Body of pancreas (tissue), 4 donors: ENCODE data around the gene SLC25A10.
A peak's percentile ranks its signal among the peaks of the same experiment; 100 is the strongest.

Source experiments
- POLR2A ChIP-seq, 3 donors: fragments of 450-650 bp; IDR thresholded peaks; one replicate each; pipeline ENCODE4 v1.6.1; 2016; ENCODE audit warnings: antibody characterized with exemption in 3 of 3, mild to moderate bottlenecking in 2 of 3
- TF ChIP-seq, protein P1 (sequence below), 7 experiments: fragments of 450-650 bp in 4 of 7; fragments of 200-600 bp in 3 of 7; sonication (generic) in 3 of 7; IDR thresholded peaks; one replicate each; pipeline ENCODE4 v1.5.1; 2016 to 2019; ENCODE audit warnings: antibody characterized with exemption in 7 of 7

DNA sequence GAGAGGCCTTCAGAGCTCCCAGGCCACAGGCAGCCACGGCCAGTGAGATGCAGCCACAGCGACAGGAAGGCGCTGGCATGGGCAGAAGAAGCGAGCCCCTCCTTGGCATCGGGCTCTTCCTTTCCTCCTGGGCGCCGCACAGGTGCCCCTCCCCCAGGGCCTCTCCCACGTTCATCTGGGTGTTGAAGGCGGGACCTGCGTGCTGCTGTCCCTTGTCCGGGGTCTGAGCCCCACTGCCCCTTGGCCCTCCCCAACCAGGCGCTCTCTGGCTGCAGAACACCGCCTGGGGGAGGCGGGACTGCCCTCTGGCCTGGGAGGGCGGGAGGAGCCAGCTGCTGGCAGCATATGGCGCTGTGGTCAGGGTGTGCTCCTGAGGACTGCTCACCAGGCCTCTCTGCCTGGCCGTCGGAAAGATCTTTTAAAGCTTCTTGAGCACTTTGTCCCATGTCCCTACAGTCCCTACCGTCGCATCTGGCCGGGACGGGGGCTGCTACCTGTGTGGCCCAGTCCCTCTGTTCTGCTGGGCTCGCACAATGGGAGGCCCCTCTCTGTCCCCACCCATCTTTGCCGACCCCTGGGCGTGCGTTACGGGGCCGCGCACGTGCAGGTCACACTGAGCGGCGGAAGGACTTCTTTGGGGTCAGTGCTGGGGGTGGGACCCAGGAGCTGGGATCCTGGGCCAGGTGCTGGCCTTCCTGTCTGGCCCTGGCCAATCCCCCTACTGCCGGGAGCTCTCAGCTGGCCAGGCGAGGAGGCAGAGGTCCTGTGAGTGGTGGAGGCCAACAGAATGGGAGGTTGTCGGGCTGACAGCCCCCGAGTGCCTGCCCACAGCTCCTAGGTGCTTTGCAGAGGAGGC, 1.7 kb downstream of the SLC25A10 start:
- TF ChIP-seq, protein P1, sequence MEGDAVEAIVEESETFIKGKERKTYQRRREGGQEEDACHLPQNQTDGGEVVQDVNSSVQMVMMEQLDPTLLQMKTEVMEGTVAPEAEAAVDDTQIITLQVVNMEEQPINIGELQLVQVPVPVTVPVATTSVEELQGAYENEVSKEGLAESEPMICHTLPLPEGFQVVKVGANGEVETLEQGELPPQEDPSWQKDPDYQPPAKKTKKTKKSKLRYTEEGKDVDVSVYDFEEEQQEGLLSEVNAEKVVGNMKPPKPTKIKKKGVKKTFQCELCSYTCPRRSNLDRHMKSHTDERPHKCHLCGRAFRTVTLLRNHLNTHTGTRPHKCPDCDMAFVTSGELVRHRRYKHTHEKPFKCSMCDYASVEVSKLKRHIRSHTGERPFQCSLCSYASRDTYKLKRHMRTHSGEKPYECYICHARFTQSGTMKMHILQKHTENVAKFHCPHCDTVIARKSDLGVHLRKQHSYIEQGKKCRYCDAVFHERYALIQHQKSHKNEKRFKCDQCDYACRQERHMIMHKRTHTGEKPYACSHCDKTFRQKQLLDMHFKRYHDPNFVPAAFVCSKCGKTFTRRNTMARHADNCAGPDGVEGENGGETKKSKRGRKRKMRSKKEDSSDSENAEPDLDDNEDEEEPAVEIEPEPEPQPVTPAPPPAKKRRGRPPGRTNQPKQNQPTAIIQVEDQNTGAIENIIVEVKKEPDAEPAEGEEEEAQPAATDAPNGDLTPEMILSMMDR (IDR thresholded peaks at IDR 0.05), result peak in 1 of 7 experiments; percentile 2
- no peak for TF ChIP-seq POLR2A (IDR thresholded peaks at IDR 0.05)
